B cell (primary cell): ENCODE measurements around the gene ZNF23. TPM values are rescaled to one million over a fixed set of nuclear protein-coding genes. Genes with fewer than 3 reads are reported as not detected.

ENCODE experiments used
- ATAC-seq: fragments of 200-7000 bp; cut with Tn5 transposase; one replicate; pipeline ENCODE4 v1.10.0; 2021; ENCODE audit warnings: low read depth, mild to moderate bottlenecking, moderate number of reproducible peaks, moderate library complexity
- CTCF ChIA-PET: fragments of 350-600 bp; sonication (Branson Sonifier 250); formaldehyde crosslinking; loops from one replicate; lab custom pipeline; 2021; ENCODE audit warnings: antibody characterized with exemption, inconsistent platforms; lab: Charles Lee
- POLR2A ChIA-PET: fragments of 350-600 bp; sonication (Branson Sonifier 250); formaldehyde crosslinking; loops from one replicate; lab custom pipeline; 2021; ENCODE audit warnings: antibody characterized with exemption; lab: Charles Lee
- DNase-seq: peaks from one replicate; pipeline ENCODE4 v3.0.0; 2013
- H2AFZ ChIP-seq: 2 replicates; pipeline ENCODE4 v1.6.1; 2012; ENCODE audit warnings: mild to moderate bottlenecking, low read depth, low read length; ENCODE audit not compliant: insufficient read depth, poor library complexity, severe bottlenecking
- H3K27ac ChIP-seq, 2 donors: 1 replicate in 1 of 2; 2 replicates in 1 of 2; pipeline ENCODE4 v1.5.1; 2012 to 2013; ENCODE audit warnings: low read length in 2 of 2, mild to moderate bottlenecking in 2 of 2, moderate library complexity in 1 of 2
- H3K27me3 ChIP-seq, 4 experiments: fragments of 200-600 bp in 1 of 4; sonication (generic) in 1 of 4; replicated peaks in 1 of 4; 1 replicate in 2 of 4; 2 replicates in 2 of 4; pipeline versions ENCODE4 v1.6.1 to v1.7.0; 2013 to 2016; ENCODE audit warnings: low read length in 3 of 4, mild to moderate bottlenecking in 2 of 4, mixed read lengths in 1 of 4, moderate library complexity in 1 of 4; ENCODE audit not compliant: insufficient read depth in 4 of 4, control insufficient read depth in 3 of 4; ENCODE audit errors: control extremely low read depth in 1 of 4
- H3K36me3 ChIP-seq, 2 experiments: replicated peaks in 1 of 2; 1 replicate in 1 of 2; 2 replicates in 1 of 2; pipeline versions ENCODE4 v1.6.1 to v1.7.1; 2013; ENCODE audit warnings: low read length in 1 of 2; ENCODE audit not compliant: insufficient read depth in 2 of 2, control insufficient read depth in 1 of 2; ENCODE audit errors: control extremely low read depth in 1 of 2, extremely low read depth in 1 of 2
- H3K4me1 ChIP-seq, 2 donors: fragments of 200-600 bp in 1 of 2; sonication (generic) in 1 of 2; 1 replicate in 1 of 2; 2 replicates in 1 of 2; pipeline versions ENCODE4 v1.5.1 to v1.6.1; 2013 to 2017; ENCODE audit warnings: low read length in 2 of 2; ENCODE audit not compliant: control insufficient read depth in 2 of 2, insufficient read depth in 2 of 2
- H3K4me2 ChIP-seq: replicated peaks from 2 replicates; pipeline ENCODE3; 2012; ENCODE audit warnings: mild to moderate bottlenecking, low read depth, low read length; ENCODE audit not compliant: poor library complexity, severe bottlenecking
- H3K4me3 ChIP-seq, 5 experiments: fragments of 200-600 bp in 1 of 5; sonication (generic) in 1 of 5; 1 replicate in 3 of 5; 2 replicates in 2 of 5; pipeline versions ENCODE4 v1.5.1 to v1.7.0; 2011 to 2016; ENCODE audit warnings: low read length in 4 of 5, mild to moderate bottlenecking in 4 of 5, low read depth in 2 of 5, control low read depth in 1 of 5, moderate library complexity in 1 of 5; ENCODE audit not compliant: insufficient read depth in 1 of 5; ENCODE audit errors: control extremely low read depth in 1 of 5, extremely low read depth in 1 of 5
- H3K79me2 ChIP-seq: fragments of 200-600 bp; sonication (generic); one replicate; pipeline ENCODE4 v1.6.0; 2016; ENCODE audit warnings: low read length; ENCODE audit not compliant: control insufficient read depth, insufficient read depth
- H3K9ac ChIP-seq: fragments of 200-600 bp; sonication (generic); 2 replicates; pipeline ENCODE4 v1.6.1; 2017; ENCODE audit warnings: mild to moderate bottlenecking, low read length, moderate library complexity
- H3K9me3 ChIP-seq, 3 donors: one replicate each; pipeline versions ENCODE4 v1.6.1 to v1.7.1; 2013; ENCODE audit warnings: low read length in 2 of 3; ENCODE audit not compliant: control insufficient read depth in 2 of 3, insufficient read depth in 1 of 3; ENCODE audit errors: control extremely low read depth in 1 of 3
- H4K20me1 ChIP-seq: 2 replicates; pipeline ENCODE4 v1.6.0; 2012; ENCODE audit warnings: mild to moderate bottlenecking, low read length; ENCODE audit not compliant: insufficient read depth, control insufficient read depth, poor library complexity, severe bottlenecking
- H3K27ac Mint-ChIP-seq: one replicate; pipeline ENCODE4 v1.8.0; 2021; ENCODE audit warnings: mixed read lengths
- H3K27me3 Mint-ChIP-seq: one replicate; pipeline ENCODE4 v1.8.0; 2021; ENCODE audit warnings: mixed read lengths
- H3K4me1 Mint-ChIP-seq: one replicate; pipeline ENCODE4 v1.8.0; 2021; ENCODE audit warnings: mixed read lengths
- H3K4me3 Mint-ChIP-seq: one replicate; pipeline ENCODE4 v1.8.0; 2021; ENCODE audit warnings: mixed read lengths
- H3K9me3 Mint-ChIP-seq: one replicate; pipeline ENCODE4 v1.8.0; 2022; ENCODE audit warnings: mixed read lengths; ENCODE audit not compliant: insufficient read depth
- CTCF ChIP-seq: fragments of 200-600 bp; IDR thresholded peaks from one replicate; pipeline ENCODE4 v1.8.0; 2022; ENCODE audit warnings: antibody characterized with exemption, mild to moderate bottlenecking
- EZH2 ChIP-seq: IDR thresholded peaks from 2 replicates; pipeline ENCODE4 v1.6.1; 2012; ENCODE audit warnings: borderline replicate concordance, low read depth, mild to moderate bottlenecking, moderate library complexity, low read length; ENCODE audit not compliant: insufficient read depth, poor library complexity, severe bottlenecking
- WGBS: methylation state at CpG from one replicate; pipeline ENCODE4 v1.1.5; 2013; ENCODE audit warnings: missing lambda C conversion rate; ENCODE audit not compliant: insufficient coverage; 5-methylcytosine and 5-hydroxymethylcytosine counted together
- intact Hi-C: fragments of 100-400 bp; cut with micrococcal nuclease; formaldehyde crosslinking; loops from one replicate; pipeline ENCODE4 v1.10.0; 2022
- polyA plus RNA-seq: library from polyadenylated mRNA; depleted of rRNA; stranded (reverse); fragments of >200 nt; gene quantifications from 2 replicates; pipeline ENCODE4 v1.2.3, GENCODE V29; 2012
- total RNA-seq, 2 donors: library from RNA; stranded (reverse); fragments of 120-200 nt in 1 of 2; gene quantifications; 1 replicate in 1 of 2; 2 replicates in 1 of 2; pipeline versions ENCODE4 v1.2.3 to v1.2.4, GENCODE V29; 2013 to 2022

ZNF23 gene
- total and polyA plus RNA-seq, 2 donors (not counting 1 experiment from before 2014, with no cell fraction given), result 8.4 to 15.0 TPM

- intact Hi-C loops, result no loop called here
- no peak overlapping the region for H3K4me3 ChIP-seq
- H2AFZ ChIP-seq, result no peak overlapping the region
- H3K27me3 ChIP-seq, result peaks cover 0 to 41% (median 8%) of the 10 kb centered on the region in 4 experiments
- ATAC-seq, result no peak
- no peak for DNase-seq
- no peak overlapping the region for H3K4me2 ChIP-seq
- TF ChIP-seq CTCF, result no peak
- H3K79me2 ChIP-seq, result no peaks in the 10 kb centered on the region
- no peak overlapping the region for H3K9ac ChIP-seq
- Mint-ChIP-seq H3K4me3 (no peak overlapping the region), H3K9me3 (no peaks in the 10 kb centered on the region), H3K27ac (no peak overlapping the region), H3K4me1 (peaks cover 4% of the 10 kb centered on the region), H3K27me3 (peaks cover 54% of the 10 kb centered on the region)
- H3K27ac ChIP-seq, result no peak overlapping the region
- H3K4me1 ChIP-seq, result peaks cover 0 to 4% of the 10 kb centered on the region in 2 donors
- POLR2A ChIA-PET, result no interaction called here
- H3K36me3 ChIP-seq, result no peaks in the 10 kb centered on the region
- peaks cover 0 to 18% (median 0%) of the 10 kb centered on the region in 3 donors for H3K9me3 ChIP-seq
- CTCF ChIA-PET, result interaction anchor here (0.9 to 1.7 kb wide), 2 partner anchors 9 to 14 kb away, joined by 3 to 5 read pairs; no protein-coding TSS in a partner anchor
- H4K20me1 ChIP-seq, result no peaks in the 10 kb centered on the region
- WGBS, result 56% methylated on average over 8 of the region's 12 CpGs
These were observed 35.0 kb downstream of the ZNF23 start for GRCh38 chr16:71426880-71427615.

GRCh38 chr16:71426069-71426879 lies 35.8 kb downstream of the ZNF23 start:
- no peaks in the 10 kb centered on the region for H3K9me3 Mint-ChIP-seq
- H3K9ac ChIP-seq, result no peak overlapping the region
- intact Hi-C loops, result no loop called here
- POLR2A ChIA-PET, result no interaction called here
- peaks cover 0 to 41% (median 8%) of the 10 kb centered on the region in 4 experiments for H3K27me3 ChIP-seq
- DNase-seq (peak; percentile 81), ATAC-seq (peak; percentile 28)
- no peaks in the 10 kb centered on the region for H4K20me1 ChIP-seq
- peaks cover 0 to 18% (median 0%) of the 10 kb centered on the region in 3 donors for H3K9me3 ChIP-seq
- peaks cover 49% of the 10 kb centered on the region for H3K27me3 Mint-ChIP-seq
- H3K27ac ChIP-seq, result no peak overlapping the region
- peak overlapping the region; percentile 46 for H2AFZ ChIP-seq
- H3K4me3 ChIP-seq, result no peak overlapping the region
- peak overlapping the region; percentile 32 for H3K4me3 Mint-ChIP-seq
- no peak overlapping the region for H3K27ac Mint-ChIP-seq
- H3K4me1 Mint-ChIP-seq, result peaks cover 4% of the 10 kb centered on the region
- WGBS, result 3% methylated on average over 48 of the region's 48 CpGs
- H3K79me2 ChIP-seq, result no peaks in the 10 kb centered on the region
- H3K4me1 ChIP-seq, result peaks cover 0 to 4% of the 10 kb centered on the region in 2 donors
- peak overlapping the region; percentile 22 for H3K4me2 ChIP-seq
- no peaks in the 10 kb centered on the region for H3K36me3 ChIP-seq
- TF ChIP-seq EZH2, result no peak
- TF ChIP-seq CTCF, result no peak
- CTCF ChIA-PET, result interaction anchor here (0.9 to 1.7 kb wide), 2 partner anchors 9 to 32 kb away, joined by 3 to 5 read pairs; no protein-coding TSS in a partner anchor
